Retinal pigment epithelial cell (primary cell): ENCODE results near the gene FGFR2.

ENCODE experiments used
- DNase-seq: peaks from one replicate; pipeline ENCODE4 v3.0.0-alpha.2; 2010; ENCODE audit warnings: low read depth
- H3K4me3 ChIP-seq: 2 replicates; pipeline ENCODE4 v1.5.1; 2011; ENCODE audit warnings: mild to moderate bottlenecking, low read length, control low read depth, moderate library complexity
- CTCF ChIP-seq: conservative IDR thresholded peaks from 2 replicates; pipeline ENCODE4 v1.5.1; 2011; ENCODE audit warnings: low read depth, low read length, control low read depth, inconsistent platforms

FGFR2 gene

GRCh38 chr10:121494296-121494695 is 103.9 kb downstream of the FGFR2 start:
- no peak for TF ChIP-seq CTCF
- no peak for DNase-seq
- no peak overlapping the region for H3K4me3 ChIP-seq

- no peak overlapping the region for H3K4me3 ChIP-seq
- no peak for DNase-seq
- no peak for TF ChIP-seq CTCF
These were observed 104.7 kb downstream of the FGFR2 start for GRCh38 chr10:121493521-121493920.

- DNase-seq = no peak
- no peak for TF ChIP-seq CTCF
- H3K4me3 ChIP-seq = no peak overlapping the region
These were observed 107.2 kb downstream of the FGFR2 start for GRCh38 chr10:121490871-121491519.

GRCh38 chr10:121485436-121486139 is 112.7 kb downstream of the FGFR2 start:
- TF ChIP-seq CTCF = no peak
- no peak overlapping the region for H3K4me3 ChIP-seq
- DNase-seq = no peak

- DNase-seq = no peak
- no peak overlapping the region for H3K4me3 ChIP-seq
- no peak for TF ChIP-seq CTCF
These were observed 113.4 kb downstream of the FGFR2 start for GRCh38 chr10:121484816-121485215.

GRCh38 chr10:121484401-121484800 is 113.8 kb downstream of the FGFR2 start:
- no peak overlapping the region for H3K4me3 ChIP-seq
- no peak for TF ChIP-seq CTCF
- no peak for DNase-seq

- no peak for TF ChIP-seq CTCF
- DNase-seq = peak; percentile 10
These were observed 117.1 kb downstream of the FGFR2 start for GRCh38 chr10:121481180-121481579.

More at GRCh38 chr10:121481180-121481579, 117.1 kb downstream of the FGFR2 start:
- H3K4me3 ChIP-seq = no peak overlapping the region
